Measurements from ENCODE around the gene TMEM53.

DNA sequence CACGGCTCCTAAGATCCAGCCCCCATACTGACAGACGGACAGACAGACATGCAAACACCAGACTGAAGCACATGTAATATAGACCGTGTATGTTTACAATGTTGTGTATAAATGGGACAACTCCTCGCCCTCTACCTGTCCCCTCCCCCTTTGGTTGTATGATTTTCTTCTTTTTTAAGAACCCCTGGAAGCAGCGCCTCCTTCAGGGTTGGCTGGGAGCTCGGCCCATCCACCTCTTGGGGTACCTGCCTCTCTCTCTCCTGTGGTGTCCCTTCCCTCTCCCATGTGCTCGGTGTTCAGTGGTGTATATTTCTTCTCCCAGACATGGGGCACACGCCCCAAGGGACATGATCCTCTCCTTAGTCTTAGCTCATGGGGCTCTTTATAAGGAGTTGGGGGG lies 23.2 kb downstream of the TMEM53 start:
- TF ChIP-seq POLR2A (IDR thresholded peaks at IDR 0.05): no peak
- TF ChIP-seq, protein P1, sequence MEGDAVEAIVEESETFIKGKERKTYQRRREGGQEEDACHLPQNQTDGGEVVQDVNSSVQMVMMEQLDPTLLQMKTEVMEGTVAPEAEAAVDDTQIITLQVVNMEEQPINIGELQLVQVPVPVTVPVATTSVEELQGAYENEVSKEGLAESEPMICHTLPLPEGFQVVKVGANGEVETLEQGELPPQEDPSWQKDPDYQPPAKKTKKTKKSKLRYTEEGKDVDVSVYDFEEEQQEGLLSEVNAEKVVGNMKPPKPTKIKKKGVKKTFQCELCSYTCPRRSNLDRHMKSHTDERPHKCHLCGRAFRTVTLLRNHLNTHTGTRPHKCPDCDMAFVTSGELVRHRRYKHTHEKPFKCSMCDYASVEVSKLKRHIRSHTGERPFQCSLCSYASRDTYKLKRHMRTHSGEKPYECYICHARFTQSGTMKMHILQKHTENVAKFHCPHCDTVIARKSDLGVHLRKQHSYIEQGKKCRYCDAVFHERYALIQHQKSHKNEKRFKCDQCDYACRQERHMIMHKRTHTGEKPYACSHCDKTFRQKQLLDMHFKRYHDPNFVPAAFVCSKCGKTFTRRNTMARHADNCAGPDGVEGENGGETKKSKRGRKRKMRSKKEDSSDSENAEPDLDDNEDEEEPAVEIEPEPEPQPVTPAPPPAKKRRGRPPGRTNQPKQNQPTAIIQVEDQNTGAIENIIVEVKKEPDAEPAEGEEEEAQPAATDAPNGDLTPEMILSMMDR (IDR thresholded peaks at IDR 0.05): no peak

All from vagina (tissue), 2 donors.